H1 (cell line): ENCODE measurements around the gene CPXM2. TPM values are rescaled to one million over a fixed set of nuclear protein-coding genes. Genes with fewer than 3 reads are reported as not detected.

Experiments
- CTCF ChIA-PET: fragments of 300-600 bp; sonication (Branson Sonifier 250); formaldehyde crosslinking; loops from one replicate; lab custom pipeline; 2021; ENCODE audit not compliant: partially characterized antibody; lab: Charles Lee
- POLR2A ChIA-PET: fragments of 300-600 bp; sonication (Branson Sonifier 250); formaldehyde crosslinking; loops from one replicate; lab custom pipeline; 2021; ENCODE audit warnings: inconsistent platforms; ENCODE audit not compliant: partially characterized antibody; lab: Charles Lee
- DNase-seq, 2 experiments: peaks; one replicate each; pipeline versions ENCODE4 v3.0.0 to v3.0.0-alpha.2; 2010 to 2022; ENCODE audit warnings: low spot score in 2 of 2, low read depth in 1 of 2, mixed read lengths in 1 of 2
- FAIRE-seq: peaks from 2 replicates; lab custom pipeline; 2011; peaks lifted over from hg19 to GRCh38; lab: Jason Lieb, UNC
- H2AFZ ChIP-seq: 2 replicates; pipeline ENCODE4 v1.8.1; 2012; ENCODE audit warnings: low read length, inconsistent platforms
- H2AK5ac ChIP-seq: 2 replicates; pipeline ENCODE4 v1.6.1; 2013; ENCODE audit warnings: low read depth, low read length
- H2BK120ac ChIP-seq: replicated peaks from 2 replicates; pipeline ENCODE3; 2013; ENCODE audit warnings: low read depth, low read length, inconsistent platforms
- H2BK12ac ChIP-seq: 2 replicates; pipeline ENCODE4 v1.6.1; 2013; ENCODE audit warnings: low read depth, low read length
- H2BK15ac ChIP-seq: 2 replicates; pipeline ENCODE4 v1.6.1; 2013; ENCODE audit warnings: low read length
- H2BK20ac ChIP-seq: 2 replicates; pipeline ENCODE4 v1.6.1; 2013; ENCODE audit warnings: low read length
- H2BK5ac ChIP-seq: 2 replicates; pipeline ENCODE4 v1.6.1; 2013; ENCODE audit warnings: low read depth, low read length
- H3K14ac ChIP-seq: 2 replicates; pipeline ENCODE4 v1.6.1; 2013; ENCODE audit warnings: inconsistent platforms; ENCODE audit not compliant: insufficient read length
- H3K18ac ChIP-seq: 2 replicates; pipeline ENCODE4 v1.6.1; 2013; ENCODE audit warnings: low read length; ENCODE audit errors: extremely low read depth
- H3K23ac ChIP-seq: 2 replicates; pipeline ENCODE4 v1.6.1; 2013; ENCODE audit warnings: inconsistent platforms; ENCODE audit not compliant: insufficient read length
- H3K23me2 ChIP-seq: 2 replicates; pipeline ENCODE4 v1.6.1; 2013; ENCODE audit warnings: low read depth, low read length
- H3K27ac ChIP-seq: 2 replicates; pipeline ENCODE4 v1.6.1; 2011; ENCODE audit warnings: low read depth, low read length, inconsistent platforms
- H3K27me3 ChIP-seq, 4 experiments: replicated peaks in 1 of 4; 1 replicate in 1 of 4; 2 replicates in 3 of 4; pipeline versions ENCODE4 v1.6.1 to v1.8.1; 2011 to 2013; ENCODE audit warnings: low read length in 3 of 4, mild to moderate bottlenecking in 3 of 4, inconsistent platforms in 2 of 4, mixed read lengths in 2 of 4, moderate library complexity in 1 of 4; ENCODE audit not compliant: control insufficient read depth in 3 of 4, insufficient read depth in 3 of 4; ENCODE audit errors: extremely low read depth in 1 of 4
- H3K36me3 ChIP-seq, 4 experiments: 2 replicates each; pipeline versions ENCODE4 v1.6.1 to v1.8.1; 2011 to 2013; ENCODE audit warnings: mild to moderate bottlenecking in 4 of 4, low read length in 3 of 4, moderate library complexity in 2 of 4, control low read depth in 1 of 4, inconsistent platforms in 1 of 4; ENCODE audit not compliant: insufficient read depth in 4 of 4, control insufficient read depth in 2 of 4
- H3K4ac ChIP-seq: replicated peaks from 2 replicates; pipeline ENCODE3; 2013; ENCODE audit warnings: low read length, low read depth, mixed read lengths, inconsistent platforms; ENCODE audit not compliant: insufficient read length
- H3K4me1 ChIP-seq, 4 experiments: replicated peaks in 1 of 4; 1 replicate in 1 of 4; 2 replicates in 3 of 4; pipeline versions ENCODE4 v1.6.1 to v1.8.1; 2011 to 2013; ENCODE audit warnings: low read length in 3 of 4, inconsistent platforms in 2 of 4, mixed read lengths in 1 of 4; ENCODE audit not compliant: insufficient read depth in 4 of 4, control insufficient read depth in 3 of 4
- H3K4me2 ChIP-seq, 2 experiments: 2 replicates each; pipeline versions ENCODE4 v1.6.1 to v1.8.1; 2011 to 2013; ENCODE audit warnings: low read depth in 2 of 2, low read length in 2 of 2, control low read depth in 1 of 2, inconsistent platforms in 1 of 2, mild to moderate bottlenecking in 1 of 2; ENCODE audit not compliant: insufficient read depth in 1 of 2
- H3K4me3 ChIP-seq, 4 experiments: fragments of 200-600, 300-600 bp in 1 of 4; sonication (generic), shearing (Covaris generic), sonication (Bioruptor Twin) in 1 of 4; 2 replicates each; pipeline versions ENCODE4 v1.5.1 to v1.8.1; 2011 to 2016; ENCODE audit warnings: low read length in 4 of 4, low read depth in 3 of 4, control low read depth in 2 of 4, inconsistent platforms in 2 of 4, mild to moderate bottlenecking in 2 of 4, mixed read lengths in 1 of 4, moderate library complexity in 1 of 4; ENCODE audit not compliant: insufficient read depth in 2 of 4; ENCODE audit errors: extremely low read depth in 1 of 4
- H3K56ac ChIP-seq: replicated peaks from 2 replicates; pipeline ENCODE3; 2013; ENCODE audit warnings: low read depth, mild to moderate bottlenecking, mixed read lengths, low read length, inconsistent platforms; ENCODE audit not compliant: insufficient read length
- H3K79me1 ChIP-seq: 2 replicates; pipeline ENCODE4 v1.6.1; 2013; ENCODE audit warnings: low read depth, low read length, control low read depth
- H3K79me2 ChIP-seq, 2 experiments: 2 replicates each; pipeline versions ENCODE4 v1.6.1 to v1.8.1; 2012 to 2013; ENCODE audit warnings: low read length in 2 of 2, mild to moderate bottlenecking in 2 of 2, inconsistent platforms in 1 of 2; ENCODE audit not compliant: insufficient read depth in 2 of 2, control insufficient read depth in 1 of 2
- H3K9ac ChIP-seq, 4 experiments: replicated peaks in 1 of 4; 1 replicate in 1 of 4; 2 replicates in 3 of 4; pipeline versions ENCODE4 v1.6.1 to v1.8.1; 2011 to 2013; ENCODE audit warnings: low read depth in 3 of 4, low read length in 3 of 4, control low read depth in 2 of 4, mild to moderate bottlenecking in 2 of 4, moderate library complexity in 2 of 4, inconsistent platforms in 1 of 4; ENCODE audit errors: extremely low read depth in 1 of 4
- H3K9me3 ChIP-seq, 2 experiments: 2 replicates each; pipeline versions ENCODE4 v1.6.1 to v1.8.1; 2012 to 2013; ENCODE audit warnings: mild to moderate bottlenecking in 2 of 2, moderate library complexity in 2 of 2, control low read depth in 1 of 2, inconsistent platforms in 1 of 2, low read depth in 1 of 2, low read length in 1 of 2, mixed read lengths in 1 of 2; ENCODE audit not compliant: insufficient read depth in 2 of 2
- H4K20me1 ChIP-seq, 2 experiments: replicated peaks in 1 of 2; 2 replicates each; pipeline versions ENCODE3 to v1.8.1; 2011 to 2013; ENCODE audit warnings: inconsistent platforms in 2 of 2, low read length in 2 of 2, mild to moderate bottlenecking in 1 of 2; ENCODE audit not compliant: insufficient read depth in 2 of 2, control insufficient read depth in 1 of 2
- H4K5ac ChIP-seq: 2 replicates; pipeline ENCODE4 v1.6.1; 2013; ENCODE audit warnings: low read length, low read depth, mixed read lengths, inconsistent platforms; ENCODE audit not compliant: insufficient read length
- H4K8ac ChIP-seq: 2 replicates; pipeline ENCODE4 v1.8.0; 2013; ENCODE audit warnings: mild to moderate bottlenecking, moderate library complexity, low read length, inconsistent platforms; ENCODE audit not compliant: insufficient read depth; ENCODE audit errors: extremely low read depth
- H4K91ac ChIP-seq: replicated peaks from 2 replicates; pipeline ENCODE3; 2013; ENCODE audit warnings: low read length, mixed read lengths, inconsistent platforms; ENCODE audit not compliant: insufficient read length
- KDM1A ChIP-seq: fragments of 200-600, 300-600 bp; sonication (generic); IDR thresholded peaks from 2 replicates; pipeline ENCODE4 v1.7.1; 2016; ENCODE audit warnings: mild to moderate bottlenecking, low read length, borderline replicate concordance
- MAX ChIP-seq: IDR thresholded peaks from 2 replicates; pipeline ENCODE4 v1.6.1; 2012; ENCODE audit warnings: inconsistent platforms
- RFX5 ChIP-seq: IDR thresholded peaks from 2 replicates; pipeline ENCODE4 v1.6.1; 2011; ENCODE audit warnings: low read depth, low read length, improper control_type of control experiment, borderline replicate concordance
- TEAD4 ChIP-seq: IDR thresholded peaks from 2 replicates; pipeline ENCODE4 v1.6.1; 2012; ENCODE audit warnings: low read depth, low read length, inconsistent platforms, mixed read lengths
- whole genome bisulfite sequencing, 2 experiments: shearing (Covaris generic) in 1 of 2; methylation state at CpG; one replicate each; pipeline versions ENCODE4 v1.1.6 to v1.1.7; 2013 to 2015; ENCODE audit warnings: low lambda C conversion rate in 2 of 2, mixed read lengths in 2 of 2, inconsistent platforms in 1 of 2, low coverage in 1 of 2, missing lambda C conversion rate in 1 of 2; ENCODE audit not compliant: insufficient replicate concordance in 2 of 2, insufficient coverage in 1 of 2, insufficient read length in 1 of 2; ENCODE audit errors: extremely low coverage in 1 of 2, missing lambda C conversion rate in 1 of 2; 5-methylcytosine and 5-hydroxymethylcytosine counted together
- polyA plus RNA-seq, 7 experiments: library from polyadenylated mRNA; depleted of rRNA in 3 of 7; stranded (reverse) in 5 of 7; unstranded in 2 of 7; fragments of >200 nt in 5 of 7; fragments of 200-250 nt in 2 of 7; gene quantifications; 1 replicate in 5 of 7; 2 replicates in 1 of 7; 4 replicates in 1 of 7; pipeline versions ENCODE4 v1.2.1 to v1.2.3, GENCODE V29; 2011 to 2013; ENCODE audit warnings: missing spikeins in 2 of 7, mixed read lengths in 2 of 7
- total RNA-seq: library from RNA; stranded (reverse); fragmentation: NEBNext Ultra II Directional; extraction: Animal tissue kit (Norgen Biotek cat#: 25700); gene quantifications from 2 replicates; pipeline ENCODE4 v1.2.1, GENCODE V29; 2021

CPXM2 gene
- total and polyA plus RNA-seq, 2 of the 8 experiments (the other 6 are each of a cell fraction or from before 2014, with no cell fraction given): 2.4 to 2.9 TPM

GRCh38 chr10:123807444-123808035 lies 84.1 kb downstream of the CPXM2 start:
- H2BK15ac ChIP-seq: no peak overlapping the region
- no peak overlapping the region for H3K23ac ChIP-seq
- 82% methylated on average over 5 of the region's 5 CpGs; no CpG with 5 or more reads in 1 of the 2 experiments for WGBS, 2 experiments
- CTCF ChIA-PET: interaction anchor here (0.6 to 0.9 kb wide), 2 partner anchors 189 to 674 kb away, joined by 3 read pairs; no protein-coding TSS in a partner anchor
- POLR2A ChIA-PET: no interaction called here
- no peaks in the 10 kb centered on the region for H4K20me1 ChIP-seq
- H3K4me3 ChIP-seq: no peak overlapping the region
- H2BK120ac ChIP-seq: no peak overlapping the region
- no peak overlapping the region for H3K18ac ChIP-seq
- no peak overlapping the region for H3K4me2 ChIP-seq
- no peaks in the 10 kb centered on the region for H3K36me3 ChIP-seq
- DNase-seq (no peak), FAIRE-seq (no peak)
- no peak overlapping the region for H2AK5ac ChIP-seq
- H2BK20ac ChIP-seq: no peak overlapping the region
- H2BK12ac ChIP-seq: no peak overlapping the region
- H4K8ac ChIP-seq: no peak overlapping the region
- H4K91ac ChIP-seq: no peak overlapping the region
- H3K9ac ChIP-seq: no peak overlapping the region
- no peaks in the 10 kb centered on the region for H3K23me2 ChIP-seq
- no peak overlapping the region for H4K5ac ChIP-seq
- H3K27ac ChIP-seq: no peak overlapping the region
- TF ChIP-seq TEAD4 (no peak), RFX5 (no peak), MAX (no peak), KDM1A (no peak)
- H3K79me1 ChIP-seq: no peaks in the 10 kb centered on the region
- no peaks in the 10 kb centered on the region for H3K79me2 ChIP-seq
- H3K14ac ChIP-seq: no peak overlapping the region
- no peaks in the 10 kb centered on the region for H3K27me3 ChIP-seq
- H2AFZ ChIP-seq: no peak overlapping the region
- H2BK5ac ChIP-seq: no peak overlapping the region
- no peaks in the 10 kb centered on the region for H3K4me1 ChIP-seq
- no peak overlapping the region for H3K4ac ChIP-seq
- H3K56ac ChIP-seq: no peak overlapping the region
- H3K9me3 ChIP-seq: no peaks in the 10 kb centered on the region
